ENCODE data around the gene CREB3.

GRCh38 chr9:35713578-35713977 lies 18.9 kb upstream of the CREB3 start:
- TF ChIP-seq CTCF (IDR thresholded peaks at IDR 0.05; ENCODE audit: insufficient read depth, low read length, poor library complexity, severe bottlenecking) (no peak), EZH2phosphoT487 (conservative IDR thresholded peaks at IDR 0.05; ENCODE audit: low read length) (no peak)

Data from SU-DHL-6 (cell line).